ENCODE data around the gene CBLC. TPM values are rescaled to one million over a fixed set of nuclear protein-coding genes. Genes with fewer than 3 reads are reported as not detected.

CBLC gene
- polyA plus RNA-seq, 1 donor (not counting 4 experiments of a cell fraction or from before 2014, with no cell fraction given), result 27.8 TPM

DNA sequence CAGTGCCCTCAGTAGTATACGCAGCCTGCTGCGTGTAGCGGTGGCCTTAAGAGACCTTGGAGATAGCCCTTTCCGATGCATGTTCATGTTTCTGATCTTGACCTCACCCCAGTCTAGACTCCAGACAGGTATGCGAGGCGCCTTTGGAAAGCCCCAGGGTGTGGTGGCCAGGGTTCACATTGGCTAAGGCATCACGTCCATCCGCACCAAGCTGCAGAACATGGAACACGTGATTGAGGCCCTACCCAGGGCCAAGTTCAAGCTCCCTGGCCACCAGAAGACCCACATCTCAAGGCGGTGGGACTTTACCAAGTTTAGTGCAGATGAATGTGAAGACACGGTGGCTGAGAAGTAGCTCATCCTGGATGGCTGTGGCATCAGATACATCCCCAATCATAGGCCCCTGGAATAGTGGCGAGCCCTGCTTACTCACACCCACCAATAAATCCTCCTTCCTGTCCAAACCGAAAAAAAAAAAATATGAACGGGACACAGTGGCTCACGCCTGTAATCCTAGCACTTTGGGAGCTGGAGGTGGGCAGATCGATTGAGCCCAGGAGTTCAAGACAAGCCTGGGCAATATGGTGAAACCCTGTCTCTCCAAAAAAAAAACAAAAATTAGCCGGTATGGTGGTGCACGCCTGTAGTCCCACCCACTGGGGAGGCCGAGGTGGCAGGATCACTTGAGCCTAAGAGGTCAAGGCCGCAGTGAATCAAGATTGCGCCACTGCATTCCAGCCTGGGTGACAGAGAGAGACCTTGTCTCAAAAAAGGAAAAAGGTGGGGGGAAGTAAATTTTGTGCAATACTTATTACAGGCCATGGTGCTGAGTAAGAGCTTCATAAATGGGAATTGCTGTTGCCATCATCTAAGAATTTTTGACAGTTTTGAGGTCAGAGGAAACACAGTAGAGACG, 12.4 kb upstream of the CBLC start:
- Histone ChIP-seq H3K4me1 (ENCODE audit: control insufficient read depth, extremely low read depth, insufficient read depth, low read length) (no peaks in the 10 kb centered on the region), H3K4me2 (ENCODE audit: control insufficient read depth, extremely low read depth, insufficient read depth, low read depth, low read length) (no peak overlapping the region), H3K9me3 (ENCODE audit: control insufficient read depth, low read depth, low read length) (no peaks in the 10 kb centered on the region), H3K9me1 (ENCODE audit: control insufficient read depth, extremely low read depth, insufficient read depth, low read length) (no peaks in the 10 kb centered on the region), H3K27ac (ENCODE audit: control insufficient read depth, insufficient read depth, low read length) (no peak overlapping the region), H3K79me2 (ENCODE audit: control insufficient read depth, insufficient read depth, low read length) (no peaks in the 10 kb centered on the region), H4K20me1 (ENCODE audit: control insufficient read depth, extremely low read depth, insufficient read depth, low read length) (no peaks in the 10 kb centered on the region), H3K27me3 (ENCODE audit: control insufficient read depth, extremely low read depth, insufficient read depth, low read length) (no peaks in the 10 kb centered on the region), H2AFZ (ENCODE audit: control insufficient read depth, low read length) (no peak overlapping the region), H3K9ac (ENCODE audit: control insufficient read depth, extremely low read depth, insufficient read depth, low read length) (no peak overlapping the region), H3K4me3 (ENCODE audit: control insufficient read depth in 2 of 3, extremely low read depth in 1 of 3, insufficient read depth in 2 of 3, low read depth in 1 of 3, low read length in 3 of 3) (no peak overlapping the region), H3K36me3 (ENCODE audit: control insufficient read depth in 2 of 2, extremely low read depth in 1 of 2, insufficient read depth in 2 of 2, low read length in 2 of 2) (no peaks in the 10 kb centered on the region)
- DNase-seq (ENCODE audit: low read depth, low spot score) (no peak), FAIRE-seq (no peak)
- dilution Hi-C loops (cut with MboI; ENCODE audit: extremely low pct_ligation_motif_present, low sequenced_read_pairs), result no loop called here
- TF ChIP-seq, protein P1, sequence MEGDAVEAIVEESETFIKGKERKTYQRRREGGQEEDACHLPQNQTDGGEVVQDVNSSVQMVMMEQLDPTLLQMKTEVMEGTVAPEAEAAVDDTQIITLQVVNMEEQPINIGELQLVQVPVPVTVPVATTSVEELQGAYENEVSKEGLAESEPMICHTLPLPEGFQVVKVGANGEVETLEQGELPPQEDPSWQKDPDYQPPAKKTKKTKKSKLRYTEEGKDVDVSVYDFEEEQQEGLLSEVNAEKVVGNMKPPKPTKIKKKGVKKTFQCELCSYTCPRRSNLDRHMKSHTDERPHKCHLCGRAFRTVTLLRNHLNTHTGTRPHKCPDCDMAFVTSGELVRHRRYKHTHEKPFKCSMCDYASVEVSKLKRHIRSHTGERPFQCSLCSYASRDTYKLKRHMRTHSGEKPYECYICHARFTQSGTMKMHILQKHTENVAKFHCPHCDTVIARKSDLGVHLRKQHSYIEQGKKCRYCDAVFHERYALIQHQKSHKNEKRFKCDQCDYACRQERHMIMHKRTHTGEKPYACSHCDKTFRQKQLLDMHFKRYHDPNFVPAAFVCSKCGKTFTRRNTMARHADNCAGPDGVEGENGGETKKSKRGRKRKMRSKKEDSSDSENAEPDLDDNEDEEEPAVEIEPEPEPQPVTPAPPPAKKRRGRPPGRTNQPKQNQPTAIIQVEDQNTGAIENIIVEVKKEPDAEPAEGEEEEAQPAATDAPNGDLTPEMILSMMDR (optimal IDR thresholded peaks at IDR 0.05 in 1 of 3, IDR thresholded peaks at IDR 0.05 in 1 of 3, conservative IDR thresholded peaks at IDR 0.05 in 1 of 3; ENCODE audit: extremely low read depth in 1 of 3, insufficient read depth in 2 of 3, low read length in 3 of 3), result no peak
- TF ChIP-seq EZH2 (IDR thresholded peaks at IDR 0.05; ENCODE audit: low read length), result no peak

DNA sequence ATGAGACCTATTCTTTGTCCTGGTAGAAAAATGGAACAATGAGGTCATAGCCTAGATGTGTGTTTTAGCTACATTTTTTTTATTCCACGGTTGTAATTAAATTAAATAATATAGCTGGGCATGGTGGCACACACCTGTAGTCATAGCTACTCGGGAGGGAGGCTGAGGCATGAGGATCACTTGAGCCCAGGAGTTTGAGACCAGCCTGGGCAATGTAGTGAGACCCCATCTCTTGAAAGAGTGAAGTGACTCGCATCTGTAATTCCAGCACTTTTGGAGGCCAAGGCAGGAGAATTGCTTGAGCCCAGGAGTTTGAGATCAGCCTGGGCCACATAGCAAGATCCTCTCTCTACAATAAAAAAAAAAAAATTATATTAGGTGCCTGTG, 11.7 kb upstream of the CBLC start:
- no peaks in the 10 kb centered on the region for H3K79me2 ChIP-seq (ENCODE audit: control insufficient read depth, insufficient read depth, low read length)
- H3K4me3 ChIP-seq (ENCODE audit: control insufficient read depth in 2 of 3, extremely low read depth in 1 of 3, insufficient read depth in 2 of 3, low read depth in 1 of 3, low read length in 3 of 3), result no peak overlapping the region
- H3K4me2 ChIP-seq (ENCODE audit: control insufficient read depth, extremely low read depth, insufficient read depth, low read depth, low read length), result no peak overlapping the region
- H3K9me1 ChIP-seq (ENCODE audit: control insufficient read depth, extremely low read depth, insufficient read depth, low read length), result no peaks in the 10 kb centered on the region
- H3K36me3 ChIP-seq (ENCODE audit: control insufficient read depth in 2 of 2, extremely low read depth in 1 of 2, insufficient read depth in 2 of 2, low read length in 2 of 2), result no peaks in the 10 kb centered on the region
- no peak overlapping the region for H2AFZ ChIP-seq (ENCODE audit: control insufficient read depth, low read length)
- TF ChIP-seq, protein P1 (optimal IDR thresholded peaks at IDR 0.05 in 1 of 3, IDR thresholded peaks at IDR 0.05 in 1 of 3, conservative IDR thresholded peaks at IDR 0.05 in 1 of 3; ENCODE audit: extremely low read depth in 1 of 3, insufficient read depth in 2 of 3, low read length in 3 of 3), result no peak
- no peak for TF ChIP-seq EZH2 (IDR thresholded peaks at IDR 0.05; ENCODE audit: low read length)
- no peak for DNase-seq (ENCODE audit: low read depth, low spot score)
- peaks cover 2% of the 10 kb centered on the region for H3K4me1 ChIP-seq (ENCODE audit: control insufficient read depth, extremely low read depth, insufficient read depth, low read length)
- H3K9ac ChIP-seq (ENCODE audit: control insufficient read depth, extremely low read depth, insufficient read depth, low read length), result no peak overlapping the region
- no peak overlapping the region for H3K27ac ChIP-seq (ENCODE audit: control insufficient read depth, insufficient read depth, low read length)
- no peaks in the 10 kb centered on the region for H3K9me3 ChIP-seq (ENCODE audit: control insufficient read depth, low read depth, low read length)
- dilution Hi-C loops (cut with MboI; ENCODE audit: extremely low pct_ligation_motif_present, low sequenced_read_pairs), result no loop called here
- no peak for FAIRE-seq
- H4K20me1 ChIP-seq (ENCODE audit: control insufficient read depth, extremely low read depth, insufficient read depth, low read length), result no peaks in the 10 kb centered on the region
- H3K27me3 ChIP-seq (ENCODE audit: control insufficient read depth, extremely low read depth, insufficient read depth, low read length), result no peaks in the 10 kb centered on the region

Measured in keratinocyte (primary cell).